GM23248 (cell line): ENCODE data around the gene BBS10.

Experiments
- EZH2 ChIP-seq: fragments of 200-600 bp; sonication (generic); IDR thresholded peaks from 2 replicates; pipeline ENCODE4 v1.6.1; 2018; ENCODE audit warnings: antibody characterized with exemption, mild to moderate bottlenecking; ENCODE audit not compliant: insufficient read depth, poor library complexity, severe bottlenecking
- EZH2phosphoT487 ChIP-seq: fragments of 200-600 bp; sonication (generic); IDR thresholded peaks from 2 replicates; pipeline ENCODE4 v1.6.1; 2018; ENCODE audit warnings: antibody characterized with exemption, moderate library complexity, mild to moderate bottlenecking, low read depth; ENCODE audit not compliant: insufficient read depth

- no peak for TF ChIP-seq EZH2
- TF ChIP-seq EZH2phosphoT487 = no peak
Measured at GRCh38 chr12:76299536-76300296, 48.5 kb downstream of the BBS10 start.
